SK-N-SH (cell line): ENCODE data around the gene RPS6KA2. TPM values are rescaled to one million over a fixed set of nuclear protein-coding genes. Genes with fewer than 3 reads are reported as not detected.

Source experiments
- CTCF ChIA-PET: fragments of 300-600, 350-600 bp; formaldehyde crosslinking; extraction: SDS; loops from one replicate; lab custom pipeline; 2021; lab: Yijun Ruan, JAX
- POLR2A ChIA-PET: fragments of 350-600 bp; sonication (Branson Sonifier 250); formaldehyde crosslinking; extraction: SDS; loops from one replicate; lab custom pipeline; 2020; ENCODE audit warnings: antibody characterized with exemption, inconsistent platforms; lab: Yijun Ruan, JAX
- DNase-seq: peaks from one replicate; pipeline ENCODE4 v3.0.0; 2012
- H2AFZ ChIP-seq: fragments of 200-600 bp; sonication (generic); 2 replicates; pipeline ENCODE4 v1.8.1; 2016; ENCODE audit warnings: antibody characterized with exemption, mild to moderate bottlenecking, low read depth
- H3F3A ChIP-seq: fragments of 200-600 bp; sonication (generic); replicated peaks from 2 replicates; pipeline ENCODE3; 2016; ENCODE audit warnings: antibody characterized with exemption, mild to moderate bottlenecking; ENCODE audit not compliant: insufficient read depth
- H3K27ac ChIP-seq, 2 experiments: fragments of 200-500 bp in 1 of 2; fragments of 200-600 bp in 1 of 2; sonication (Bioruptor generic) in 1 of 2; sonication (generic), shearing (Covaris generic) in 1 of 2; 2 replicates each; pipeline versions ENCODE4 v1.5.1 to v1.6.1; 2014 to 2016; ENCODE audit warnings: low read depth in 2 of 2, inconsistent platforms in 1 of 2, low read length in 1 of 2, mild to moderate bottlenecking in 1 of 2, mixed read lengths in 1 of 2
- H3K27me3 ChIP-seq: fragments of 200-600 bp; sonication (generic), shearing (Covaris generic); 2 replicates; pipeline ENCODE4 v1.6.1; 2016; ENCODE audit warnings: mixed run types; ENCODE audit not compliant: insufficient read depth
- H3K36me3 ChIP-seq, 2 experiments: fragments of 200-500 bp in 1 of 2; fragments of 200-600 bp in 1 of 2; sonication (Bioruptor generic) in 1 of 2; sonication (generic) in 1 of 2; replicated peaks in 1 of 2; 2 replicates each; pipeline versions ENCODE3 to v1.5.1; 2014 to 2016; ENCODE audit warnings: low read length in 1 of 2, mild to moderate bottlenecking in 1 of 2; ENCODE audit not compliant: insufficient read depth in 2 of 2, control insufficient read depth in 1 of 2
- H3K4me1 ChIP-seq, 2 experiments: fragments of 200-500 bp in 1 of 2; fragments of 200-600 bp in 1 of 2; sonication (Bioruptor generic) in 1 of 2; sonication (generic), shearing (Covaris generic) in 1 of 2; 2 replicates each; pipeline versions ENCODE4 v1.5.1 to v1.6.1; 2014 to 2016; ENCODE audit warnings: low read depth in 1 of 2, low read length in 1 of 2, mixed run types in 1 of 2; ENCODE audit not compliant: insufficient read depth in 2 of 2, control insufficient read depth in 1 of 2
- H3K4me2 ChIP-seq: fragments of 200-600 bp; sonication (generic), shearing (Covaris generic); 2 replicates; pipeline ENCODE4 v1.6.1; 2017; ENCODE audit warnings: mixed run types
- H3K4me3 ChIP-seq, 2 experiments: fragments of 200-500 bp in 1 of 2; fragments of 200-600 bp in 1 of 2; sonication (Bioruptor generic) in 1 of 2; sonication (generic), shearing (Covaris generic) in 1 of 2; 2 replicates each; pipeline versions ENCODE4 v1.5.1 to v1.8.1; 2014 to 2016; ENCODE audit warnings: low read depth in 2 of 2, inconsistent platforms in 1 of 2, low read length in 1 of 2, mild to moderate bottlenecking in 1 of 2, mixed read lengths in 1 of 2, moderate library complexity in 1 of 2
- H3K79me2 ChIP-seq: fragments of 200-600 bp; sonication (generic); 2 replicates; pipeline ENCODE4 v1.8.1; 2017; ENCODE audit warnings: mild to moderate bottlenecking; ENCODE audit not compliant: insufficient read depth
- H3K9ac ChIP-seq: fragments of 200-600 bp; sonication (generic); 2 replicates; pipeline ENCODE4 v1.6.1; 2017; ENCODE audit warnings: mixed run types
- H3K9me2 ChIP-seq: fragments of 200-600 bp; sonication (generic); 2 replicates; pipeline ENCODE4 v1.6.1; 2017; ENCODE audit warnings: mixed run types
- H3K9me3 ChIP-seq: fragments of 200-600 bp; sonication (generic); 2 replicates; pipeline ENCODE4 v1.6.1; 2017; ENCODE audit warnings: mixed run types, mild to moderate bottlenecking, moderate library complexity
- H4K20me1 ChIP-seq: fragments of 200-600 bp; sonication (generic); 2 replicates; pipeline ENCODE4 v1.6.1; 2017; ENCODE audit warnings: mild to moderate bottlenecking, mixed run types; ENCODE audit not compliant: insufficient read depth
- CHD2 ChIP-seq: fragments of 150-350 bp; IDR thresholded peaks from 2 replicates; pipeline ENCODE4 v1.6.1; 2018; ENCODE audit warnings: low read length; ENCODE audit not compliant: partially characterized antibody
- CTCF ChIP-seq: fragments of 200-600 bp; sonication (generic); IDR thresholded peaks from 2 replicates; pipeline ENCODE4 v1.6.1; 2017; ENCODE audit warnings: antibody characterized with exemption, mild to moderate bottlenecking, moderate library complexity
- ELF1 ChIP-seq: IDR thresholded peaks from 2 replicates; pipeline ENCODE4 v1.4.0; 2012
- FOSL2 ChIP-seq: IDR thresholded peaks from 2 replicates; pipeline ENCODE4 v1.4.0; 2012; ENCODE audit warnings: low read depth, mild to moderate bottlenecking, moderate library complexity, borderline replicate concordance
- JUND ChIP-seq: IDR thresholded peaks from 2 replicates; pipeline ENCODE4 v1.4.0; 2012
- MEF2A ChIP-seq: IDR thresholded peaks from 2 replicates; pipeline ENCODE4 v1.4.0; 2012; ENCODE audit warnings: low read depth, borderline replicate concordance
- MXI1 ChIP-seq: IDR thresholded peaks from 2 replicates; pipeline ENCODE4 v1.6.1; 2012; ENCODE audit warnings: mild to moderate bottlenecking, low read depth, low read length, improper control_type of control experiment
- SMC3 ChIP-seq: IDR thresholded peaks from 2 replicates; pipeline ENCODE4 v1.6.1; 2012; ENCODE audit warnings: low read depth, low read length, improper control_type of control experiment
- TCF12 ChIP-seq: IDR thresholded peaks from 2 replicates; pipeline ENCODE4 v1.4.0; 2012
- TEAD4 ChIP-seq: IDR thresholded peaks from 2 replicates; pipeline ENCODE4 v1.4.0; 2012; ENCODE audit warnings: mild to moderate bottlenecking, borderline replicate concordance; ENCODE audit not compliant: insufficient read depth
- USF2 ChIP-seq: fragments of 150-350 bp; IDR thresholded peaks from 2 replicates; pipeline ENCODE4 v1.6.1; 2017; ENCODE audit warnings: antibody characterized with exemption, low read length, low read depth, borderline replicate concordance
- ZBTB33 ChIP-seq: IDR thresholded peaks from 2 replicates; pipeline ENCODE4 v1.4.0; 2012; ENCODE audit warnings: low read depth, borderline replicate concordance
- WGBS: methylation state at CpG from one replicate; pipeline ENCODE4 v1.1.6; 2017; ENCODE audit warnings: low lambda C conversion rate; 5-methylcytosine and 5-hydroxymethylcytosine counted together
- polyA plus RNA-seq, 3 experiments: library from polyadenylated mRNA; depleted of rRNA; stranded (reverse); fragments of >200 nt; gene quantifications; 2 replicates each; pipeline ENCODE4 v1.2.3, GENCODE V29; 2012

RPS6KA2 gene
- polyA plus RNA-seq, 1 of the 3 experiments (the other 2 are of a cell fraction), result 59.5 TPM

GRCh38 chr6:166465671-166466087, 161.4 kb downstream of the RPS6KA2 start:
- CTCF ChIA-PET, result interaction anchor here (0.8 to 2.8 kb wide), 4 partner anchors 30 to 309 kb away, joined by 3 to 7 read pairs (median 4); no protein-coding TSS in a partner anchor
- Histone ChIP-seq H3F3A (peaks cover 16% of the 10 kb centered on the region), H3K79me2 (no peaks in the 10 kb centered on the region), H3K4me1 (peaks cover 6 to 53% of the 10 kb centered on the region in 2 experiments; a peak in 3 of 4 replicates), H3K4me3 (no peak overlapping the region), H3K9me2 (no peaks in the 10 kb centered on the region), H2AFZ (no peak overlapping the region), H3K27me3 (no peaks in the 10 kb centered on the region), H3K4me2 (0 out of 2 replicates have a peak overlapping the region, but pooled peaks have one; percentile 32)
- peak; percentile 63 for DNase-seq
- TF ChIP-seq CTCF, result peak; percentile 29
- no peak for TF ChIP-seq ZBTB33
- TF ChIP-seq, all 33 proteins: peak for 1
- H3K9me3 ChIP-seq, result no peaks in the 10 kb centered on the region
- H4K20me1 ChIP-seq, result no peaks in the 10 kb centered on the region
- peaks cover 25 to 48% of the 10 kb centered on the region in 2 experiments for H3K36me3 ChIP-seq
- 77% methylated on average over 11 of the region's 11 CpGs for WGBS
- H3K27ac ChIP-seq, result peak overlapping the region; percentile 63 to 81
- POLR2A ChIA-PET, result no interaction called here
- peak overlapping the region; percentile 39; the same call in 1 of the 2 replicates for H3K9ac ChIP-seq

- H3K9me2 ChIP-seq, result no peaks in the 10 kb centered on the region
- no peak overlapping the region for H3K4me3 ChIP-seq
- CTCF ChIA-PET, result interaction anchor here (1.8 to 2.8 kb wide), 2 partner anchors 29 to 158 kb away, joined by 4 to 7 read pairs; no protein-coding TSS in a partner anchor
- no peak for TF ChIP-seq MXI1
- TF ChIP-seq TCF12, result no peak
- no peak for TF ChIP-seq FOSL2
- TF ChIP-seq ELF1, result no peak
- no peak for TF ChIP-seq USF2
- no peak for TF ChIP-seq TEAD4
- TF ChIP-seq CHD2, result no peak
- no peak for TF ChIP-seq SMC3
- no peak for TF ChIP-seq CTCF
- no peak for TF ChIP-seq JUND
- no peak for TF ChIP-seq MEF2A
- TF ChIP-seq, all 33 proteins: peak for 0
- WGBS, result 89% methylated on average over 5 of the region's 5 CpGs
- POLR2A ChIA-PET, result no interaction called here
- Histone ChIP-seq H3K27ac (no peak overlapping the region), H3K27me3 (no peaks in the 10 kb centered on the region), H3K9me3 (no peaks in the 10 kb centered on the region), H2AFZ (no peak overlapping the region), H3K36me3 (peaks cover 25 to 50% of the 10 kb centered on the region in 2 experiments), H4K20me1 (no peaks in the 10 kb centered on the region), H3K79me2 (no peaks in the 10 kb centered on the region), H3F3A (peaks cover 16% of the 10 kb centered on the region), H3K9ac (no peak overlapping the region), H3K4me1 (peaks cover 6 to 53% of the 10 kb centered on the region in 2 experiments; a peak in 3 of 4 replicates), H3K4me2 (no peak overlapping the region)
- DNase-seq, result no peak
These were observed 162.1 kb downstream of the RPS6KA2 start for GRCh38 chr6:166465003-166465399.
